ENCODE data around the gene CYB561A3.

Gene CYB561A3

GRCh38 chr11:61343792-61344745 lies 17.6 kb downstream of the CYB561A3 start:
- no peak for DNase-seq

DNA sequence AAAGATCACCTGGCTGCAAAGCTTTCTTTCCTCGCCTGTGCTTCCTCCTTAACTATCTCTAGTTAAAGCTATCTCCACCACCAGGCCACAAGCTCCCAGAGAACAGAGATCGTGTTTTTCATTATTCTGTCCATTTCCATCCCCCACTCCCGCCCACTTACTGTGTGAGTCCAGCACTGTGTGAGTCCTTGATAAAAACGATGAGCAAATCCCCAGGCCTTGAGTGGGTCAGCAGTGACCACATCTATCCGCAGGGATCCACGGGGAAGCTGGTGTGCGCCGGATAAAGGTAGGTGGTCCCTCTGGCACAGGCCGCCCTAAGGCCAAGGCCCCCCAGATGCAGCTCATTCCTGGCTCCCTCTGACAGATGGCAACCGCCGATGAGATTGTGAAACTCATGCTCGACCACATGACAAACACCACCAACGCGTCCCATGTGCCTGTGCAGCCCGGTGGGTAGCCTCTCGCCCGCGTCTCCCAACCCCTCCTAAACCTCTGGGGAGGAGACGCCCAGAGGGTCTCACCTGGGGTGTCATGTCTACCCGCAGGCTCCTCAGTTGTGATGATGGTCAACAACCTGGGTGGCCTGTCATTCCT lies 19.4 kb downstream of the CYB561A3 start:
- no peak for DNase-seq

GRCh38 chr11:61341706-61342105 lies 20.0 kb downstream of the CYB561A3 start:
- DNase-seq: no peak

DNA sequence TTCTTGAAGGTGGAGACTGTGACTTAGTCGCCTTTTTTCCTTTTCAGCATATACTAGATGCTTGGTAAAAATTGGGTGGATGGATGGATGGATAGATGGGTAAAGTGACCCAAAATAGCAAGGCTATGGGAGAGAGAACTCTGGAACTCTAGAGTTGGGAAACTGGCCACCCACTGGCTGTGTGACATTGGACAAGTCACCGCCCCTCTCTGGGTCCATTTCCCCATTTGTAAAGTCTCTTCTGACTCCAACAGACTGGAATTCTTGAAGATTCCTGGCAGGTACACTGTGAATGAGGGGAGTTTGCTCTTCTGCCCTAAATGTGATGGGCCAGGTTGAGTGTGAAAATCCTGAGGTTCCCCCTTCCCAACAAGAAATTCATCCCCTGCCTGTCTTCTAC lies 20.7 kb downstream of the CYB561A3 start:
- no peak for DNase-seq

- DNase-seq: no peak
These were observed 22.2 kb downstream of the CYB561A3 start for GRCh38 chr11:61339490-61339878.

DNA sequence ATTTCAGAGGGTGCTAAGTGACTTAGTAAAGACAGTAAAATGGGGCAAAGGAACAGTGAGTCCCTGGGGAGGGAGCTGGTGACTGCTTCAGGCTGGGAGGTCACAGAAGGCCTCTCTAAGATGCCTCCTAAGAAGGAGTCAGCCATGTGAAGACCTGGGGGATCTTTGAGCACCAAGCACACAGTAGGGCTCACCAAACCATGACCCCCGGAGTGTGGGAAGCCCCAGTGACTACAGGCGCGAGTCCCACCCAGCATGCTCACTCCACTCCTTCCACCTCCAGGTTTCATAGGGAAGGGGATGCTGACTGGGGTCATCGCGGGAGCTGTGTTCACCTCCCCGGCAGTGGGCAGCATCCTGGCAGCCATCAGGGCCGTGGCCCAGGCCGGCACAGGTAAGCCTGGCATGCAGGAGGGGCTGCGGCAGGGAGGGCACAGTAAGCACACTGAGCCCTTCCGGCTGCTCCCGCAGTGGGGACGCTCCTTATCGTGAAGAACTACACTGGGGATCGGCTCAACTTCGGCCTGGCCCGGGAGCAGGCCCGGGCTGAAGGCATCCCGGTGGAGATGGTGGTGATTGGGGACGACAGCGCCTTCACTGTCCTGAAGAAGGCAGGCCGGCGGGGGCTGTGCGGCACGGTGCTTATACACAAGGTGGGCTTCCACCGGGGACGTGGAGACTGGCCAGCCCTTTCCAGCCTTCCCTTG lies 22.7 kb downstream of the CYB561A3 start:
- no peak for DNase-seq

- DNase-seq: no peak
These were observed 23.8 kb downstream of the CYB561A3 start for GRCh38 chr11:61337706-61338470.

DNA sequence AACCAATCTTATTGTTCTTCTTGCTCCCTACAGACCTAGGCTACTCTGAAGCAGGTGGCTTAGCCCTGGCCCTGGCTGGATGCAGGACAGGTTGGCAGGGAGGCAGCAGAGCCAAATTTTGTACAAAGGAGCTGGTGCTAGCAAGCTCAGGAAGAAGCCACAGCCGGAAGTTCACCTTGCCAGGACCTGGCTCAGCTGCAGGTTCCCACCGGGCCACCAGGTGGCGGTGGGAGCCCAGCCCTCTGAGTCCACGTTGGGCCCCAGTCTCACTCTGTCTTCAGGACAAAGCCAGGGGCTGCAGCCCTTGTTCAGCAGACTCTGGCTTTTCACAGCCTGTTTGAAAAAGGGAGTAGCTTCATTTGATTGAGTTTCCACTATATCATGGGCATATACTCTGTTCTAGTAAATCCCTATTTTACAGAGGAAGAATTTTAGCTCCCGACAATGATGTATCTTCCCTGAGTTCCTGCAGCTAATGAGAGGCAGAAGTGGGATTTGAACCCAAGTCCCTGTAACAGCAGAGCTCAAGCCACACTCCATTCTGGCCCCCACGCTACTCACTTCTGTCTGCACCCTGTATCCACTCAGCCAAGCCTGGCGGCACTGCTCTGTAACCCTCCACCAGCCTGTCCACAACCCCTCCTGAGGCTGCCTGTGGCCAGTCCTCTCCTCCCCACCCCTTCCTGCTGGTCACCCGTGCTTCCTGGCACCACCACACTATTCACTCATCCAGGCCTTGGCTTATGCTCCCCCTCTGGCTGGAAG lies 25.3 kb downstream of the CYB561A3 start:
- DNase-seq: peak; percentile 35

GRCh38 chr11:61335355-61335710 lies 26.3 kb downstream of the CYB561A3 start:
- DNase-seq: no peak

GRCh38 chr11:61334434-61335354 lies 27.0 kb downstream of the CYB561A3 start:
- DNase-seq: no peak

GRCh38 chr11:61333550-61334433 lies 27.9 kb downstream of the CYB561A3 start:
- DNase-seq: no peak

DNA sequence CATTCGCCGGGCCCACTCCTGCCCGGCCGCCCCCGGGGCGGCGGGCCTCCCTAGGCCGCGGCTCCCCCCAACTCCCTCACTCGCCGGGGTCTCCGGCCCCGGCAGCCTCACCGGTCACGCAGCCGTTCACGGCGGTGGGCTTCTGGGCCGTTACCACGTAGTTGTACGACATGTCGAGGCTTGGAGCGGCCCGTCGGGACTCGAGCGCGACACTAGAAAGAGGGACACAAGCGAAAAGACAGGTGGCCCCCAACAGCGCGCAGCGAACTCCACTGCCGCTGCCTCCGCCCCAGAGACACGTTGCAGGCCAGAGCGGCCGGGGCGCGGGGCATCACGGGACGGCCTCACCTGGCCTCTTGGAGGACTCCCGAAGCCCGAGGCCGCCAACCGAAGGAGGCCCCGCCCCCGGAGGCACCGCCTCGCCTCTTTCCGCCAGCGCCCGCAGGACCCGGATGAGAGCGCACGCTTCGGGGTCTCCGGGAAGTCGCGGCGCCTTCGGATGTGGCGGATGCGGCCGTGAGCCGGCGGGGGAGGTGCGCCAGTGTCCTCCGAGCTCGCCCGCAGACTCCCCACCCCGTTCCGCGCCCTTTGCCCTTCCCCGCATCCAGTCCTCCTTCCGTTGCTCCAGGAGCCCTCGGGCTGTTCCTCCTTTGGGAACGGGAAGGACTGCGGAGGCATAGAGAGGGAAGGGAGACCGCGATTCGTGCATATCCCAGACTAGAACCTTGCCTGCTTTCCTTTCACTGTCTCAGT lies 28.7 kb downstream of the CYB561A3 start, which contains the start of the genes DDB1 and TKFC:
DDB1 (minus strand) TSS at position 309 of the 753 bp plus-strand sequence; CDS start at position 172, 137 bp downstream.
TKFC (plus strand) TSS at position 432 of the 753 bp plus-strand sequence. CDS start 1,501 bp downstream, outside the sequence.
- DNase-seq: peak; percentile 76

DNA sequence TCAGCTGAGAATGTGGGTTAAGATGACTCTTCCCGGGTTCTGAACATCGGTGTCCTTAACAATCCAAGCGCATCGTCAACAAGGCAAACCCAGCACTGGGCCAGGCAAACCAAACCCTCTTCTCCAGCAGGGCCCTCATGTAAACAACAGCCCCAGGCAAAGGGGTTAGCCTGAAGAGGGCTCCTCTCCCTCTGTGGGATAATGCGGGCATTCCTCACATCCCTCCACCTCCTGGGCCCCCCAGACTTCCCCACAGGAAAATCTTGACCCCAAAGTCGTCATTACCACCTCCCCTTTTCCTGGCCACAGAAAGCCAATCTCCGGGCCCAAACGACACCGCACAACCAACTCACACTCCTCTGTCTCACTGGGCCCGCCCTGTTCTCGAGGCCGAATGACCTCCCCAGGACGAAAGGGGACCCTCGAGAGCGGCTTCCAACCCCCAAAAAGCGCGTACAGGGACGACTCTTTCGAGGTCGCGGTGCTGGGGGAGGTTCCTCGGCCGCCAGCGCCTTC lies 29.3 kb downstream of the CYB561A3 start:
- DNase-seq: no peak

DNA sequence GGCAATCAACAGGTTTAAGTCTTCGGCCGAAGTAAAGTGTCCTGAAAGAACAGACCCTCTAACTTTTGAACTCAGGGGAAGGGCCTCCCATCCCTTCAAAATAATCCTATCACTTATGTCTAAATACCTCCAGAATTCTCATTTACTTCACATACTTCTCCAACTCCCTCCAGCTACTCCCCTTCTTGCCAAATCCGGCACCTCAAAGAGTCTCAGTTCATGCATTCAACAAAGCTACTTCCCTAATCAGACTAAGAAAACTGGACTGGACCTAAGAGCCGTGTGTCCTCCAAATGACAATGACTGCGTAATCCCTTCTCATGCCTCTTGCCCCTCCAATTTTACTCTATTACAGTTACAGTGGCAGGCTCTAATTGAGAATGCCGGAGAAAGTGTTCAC lies 30.0 kb downstream of the CYB561A3 start:
- no peak for DNase-seq

GRCh38 chr11:61329871-61330270 lies 31.8 kb downstream of the CYB561A3 start:
- DNase-seq: no peak

GRCh38 chr11:61328351-61328750 lies 33.3 kb downstream of the CYB561A3 start:
- no peak for DNase-seq

DNA sequence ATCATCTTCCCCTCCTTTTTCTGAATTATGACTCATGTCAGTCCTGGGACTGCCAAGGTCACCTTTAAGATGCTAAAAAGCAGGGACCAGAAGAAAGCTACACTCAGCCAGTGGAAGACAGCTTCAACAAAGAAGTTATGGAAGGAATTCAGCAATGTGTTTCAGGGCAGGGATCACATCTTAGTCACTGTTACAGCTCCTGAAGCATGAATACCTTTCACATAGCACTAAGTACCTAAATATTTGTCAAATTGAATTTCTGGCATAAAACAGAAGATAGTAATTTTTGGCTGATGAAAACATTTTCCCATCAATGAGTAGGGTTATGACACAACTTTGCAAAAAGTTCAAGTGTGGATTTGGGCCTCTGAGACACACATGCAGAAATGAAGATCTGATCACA lies 34.0 kb downstream of the CYB561A3 start:
- DNase-seq: no peak

GRCh38 chr11:61325649-61326414 lies 35.9 kb downstream of the CYB561A3 start:
- DNase-seq: no peak

Measured in NCI-H1417 treated with DMSO at 0.1 percent for 48 hours (cell line).